Panc1 (cell line): ENCODE measurements around the gene GATA6. TPM values are rescaled to one million over a fixed set of nuclear protein-coding genes. Genes with fewer than 3 reads are reported as not detected.

ENCODE experiments used
- ATAC-seq: fragments of 200-7000 bp; cut with Tn5 transposase; 2 replicates; pipeline ENCODE4 v1.9.1; 2020; ENCODE audit warnings: mild to moderate bottlenecking, moderate library complexity
- BruUV-seq: library from RNA; stranded (reverse); fragments of 400-500 nt; replicated peaks from 2 replicates; lab custom pipeline; 2021; lab: Mats Ljungman, UMichigan
- CTCF ChIA-PET: fragments of 300-600 bp; sonication (Branson Sonifier 250); formaldehyde crosslinking; loops from one replicate; lab custom pipeline; 2022; ENCODE audit warnings: antibody characterized with exemption; lab: Charles Lee
- POLR2A ChIA-PET: fragments of 300-600 bp; sonication (Branson Sonifier 250); formaldehyde crosslinking; loops from one replicate; lab custom pipeline; 2022; ENCODE audit warnings: antibody characterized with exemption; lab: Charles Lee
- DNase-seq: peaks from one replicate; pipeline ENCODE4 v3.0.0-alpha.2; 2010; ENCODE audit warnings: low read depth, low spot score
- H3K27ac ChIP-seq: 2 replicates; pipeline ENCODE4 v1.5.1; 2011; ENCODE audit warnings: mild to moderate bottlenecking, low read length, inconsistent platforms
- H3K27me3 ChIP-seq: fragments of 200-500 bp; sonication (Bioruptor generic); 2 replicates; pipeline ENCODE4 v1.6.0; 2014; ENCODE audit warnings: low read length, inconsistent platforms; ENCODE audit not compliant: control insufficient read depth, insufficient read depth
- H3K36me3 ChIP-seq: fragments of 200-500 bp; sonication (Bioruptor generic); 2 replicates; pipeline ENCODE4 v1.5.1; 2014; ENCODE audit warnings: inconsistent platforms, mild to moderate bottlenecking, low read length, moderate library complexity; ENCODE audit not compliant: control insufficient read depth, insufficient read depth
- H3K4me1 ChIP-seq: 2 replicates; pipeline ENCODE4 v1.5.1; 2011; ENCODE audit warnings: inconsistent platforms, mild to moderate bottlenecking, low read length, moderate library complexity; ENCODE audit not compliant: control insufficient read depth, insufficient read depth
- H3K4me3 ChIP-seq, 2 experiments: 2 replicates each; pipeline ENCODE4 v1.5.1; 2011 to 2012; ENCODE audit warnings: low read depth in 2 of 2, low read length in 2 of 2, mild to moderate bottlenecking in 2 of 2, inconsistent platforms in 1 of 2, moderate library complexity in 1 of 2
- H3K9me3 ChIP-seq: fragments of 200-500 bp; sonication (Bioruptor generic); 2 replicates; pipeline ENCODE4 v1.5.1; 2014; ENCODE audit warnings: low read depth, mild to moderate bottlenecking, inconsistent platforms, low read length, moderate library complexity; ENCODE audit not compliant: control insufficient read depth, insufficient read depth
- POLR2AphosphoS5 ChIP-seq: IDR thresholded peaks from 2 replicates; pipeline ENCODE4 v1.6.1; 2012; ENCODE audit warnings: mild to moderate bottlenecking, low read depth, low read length, moderate library complexity
- SIN3A ChIP-seq: IDR thresholded peaks from 2 replicates; pipeline ENCODE4 v1.6.1; 2012; ENCODE audit warnings: low read depth, mild to moderate bottlenecking, low read length, moderate library complexity, borderline replicate concordance; ENCODE audit not compliant: insufficient read depth
- TCF7L2 ChIP-seq: IDR thresholded peaks from 2 replicates; pipeline ENCODE4 v1.6.1; 2011; ENCODE audit warnings: mild to moderate bottlenecking, low read depth, low read length, inconsistent platforms
- in situ Hi-C: cut with HindIII; loops from 2 replicates; pipeline ENCODE4 v1.10.0; 2016; ENCODE audit warnings: low sequenced_read_pairs, low pct_unique_long_range_greater_than_20kb
- intact Hi-C: fragments of 100-400 bp; cut with micrococcal nuclease; formaldehyde crosslinking; loops from one replicate; pipeline ENCODE4 v1.10.0; 2022; ENCODE audit not compliant: unreplicated experiment
- total RNA-seq: library from RNA; stranded (reverse); gene quantifications from one replicate; pipeline ENCODE4 v1.2.1, GENCODE V29; 2021; ENCODE audit not compliant: unreplicated experiment
- TF ChIP-seq, protein P1 (sequence below): fragments of 450-650 bp; IDR thresholded peaks from 2 replicates; pipeline ENCODE4 v1.5.1; 2017; ENCODE audit warnings: mild to moderate bottlenecking
- TF ChIP-seq, protein P2 (sequence below), 2 experiments: IDR thresholded peaks; 2 replicates each; pipeline ENCODE4 v1.6.1; 2011 to 2012; ENCODE audit warnings: low read depth in 2 of 2, control low read depth in 1 of 2, low read length in 1 of 2, mild to moderate bottlenecking in 1 of 2, moderate library complexity in 1 of 2; ENCODE audit not compliant: insufficient read depth in 1 of 2

The GATA6 gene
- total RNA-seq, 1 experiment from 2014 or later = 0.51 TPM

DNA sequence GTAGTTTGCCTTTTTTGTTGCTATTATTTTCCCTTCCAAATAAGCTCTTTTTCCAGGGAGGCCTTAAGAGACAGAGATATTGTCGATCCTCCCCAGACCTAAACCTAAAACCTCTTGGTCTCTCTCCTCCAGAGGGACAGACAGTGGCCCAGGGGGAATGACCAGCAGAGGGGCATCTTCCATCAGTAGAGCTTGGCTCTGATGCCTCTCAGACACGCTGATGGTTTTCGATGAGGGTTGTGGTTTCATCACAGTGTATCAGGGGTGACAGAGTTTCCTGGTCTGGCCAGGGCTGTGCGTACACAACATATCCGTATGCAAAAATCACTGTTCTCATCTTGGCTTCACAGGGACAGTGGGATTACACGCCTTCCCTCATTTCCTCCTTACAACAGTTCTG, 68.6 kb downstream of the GATA6 start:
- POLR2A ChIA-PET = no interaction called here
- DNase-seq = no peak
- TF ChIP-seq, protein P1, sequence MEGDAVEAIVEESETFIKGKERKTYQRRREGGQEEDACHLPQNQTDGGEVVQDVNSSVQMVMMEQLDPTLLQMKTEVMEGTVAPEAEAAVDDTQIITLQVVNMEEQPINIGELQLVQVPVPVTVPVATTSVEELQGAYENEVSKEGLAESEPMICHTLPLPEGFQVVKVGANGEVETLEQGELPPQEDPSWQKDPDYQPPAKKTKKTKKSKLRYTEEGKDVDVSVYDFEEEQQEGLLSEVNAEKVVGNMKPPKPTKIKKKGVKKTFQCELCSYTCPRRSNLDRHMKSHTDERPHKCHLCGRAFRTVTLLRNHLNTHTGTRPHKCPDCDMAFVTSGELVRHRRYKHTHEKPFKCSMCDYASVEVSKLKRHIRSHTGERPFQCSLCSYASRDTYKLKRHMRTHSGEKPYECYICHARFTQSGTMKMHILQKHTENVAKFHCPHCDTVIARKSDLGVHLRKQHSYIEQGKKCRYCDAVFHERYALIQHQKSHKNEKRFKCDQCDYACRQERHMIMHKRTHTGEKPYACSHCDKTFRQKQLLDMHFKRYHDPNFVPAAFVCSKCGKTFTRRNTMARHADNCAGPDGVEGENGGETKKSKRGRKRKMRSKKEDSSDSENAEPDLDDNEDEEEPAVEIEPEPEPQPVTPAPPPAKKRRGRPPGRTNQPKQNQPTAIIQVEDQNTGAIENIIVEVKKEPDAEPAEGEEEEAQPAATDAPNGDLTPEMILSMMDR = no peak
- TF ChIP-seq TCF7L2 (no peak), POLR2AphosphoS5 (no peak), SIN3A (no peak)
- TF ChIP-seq, protein P2, sequence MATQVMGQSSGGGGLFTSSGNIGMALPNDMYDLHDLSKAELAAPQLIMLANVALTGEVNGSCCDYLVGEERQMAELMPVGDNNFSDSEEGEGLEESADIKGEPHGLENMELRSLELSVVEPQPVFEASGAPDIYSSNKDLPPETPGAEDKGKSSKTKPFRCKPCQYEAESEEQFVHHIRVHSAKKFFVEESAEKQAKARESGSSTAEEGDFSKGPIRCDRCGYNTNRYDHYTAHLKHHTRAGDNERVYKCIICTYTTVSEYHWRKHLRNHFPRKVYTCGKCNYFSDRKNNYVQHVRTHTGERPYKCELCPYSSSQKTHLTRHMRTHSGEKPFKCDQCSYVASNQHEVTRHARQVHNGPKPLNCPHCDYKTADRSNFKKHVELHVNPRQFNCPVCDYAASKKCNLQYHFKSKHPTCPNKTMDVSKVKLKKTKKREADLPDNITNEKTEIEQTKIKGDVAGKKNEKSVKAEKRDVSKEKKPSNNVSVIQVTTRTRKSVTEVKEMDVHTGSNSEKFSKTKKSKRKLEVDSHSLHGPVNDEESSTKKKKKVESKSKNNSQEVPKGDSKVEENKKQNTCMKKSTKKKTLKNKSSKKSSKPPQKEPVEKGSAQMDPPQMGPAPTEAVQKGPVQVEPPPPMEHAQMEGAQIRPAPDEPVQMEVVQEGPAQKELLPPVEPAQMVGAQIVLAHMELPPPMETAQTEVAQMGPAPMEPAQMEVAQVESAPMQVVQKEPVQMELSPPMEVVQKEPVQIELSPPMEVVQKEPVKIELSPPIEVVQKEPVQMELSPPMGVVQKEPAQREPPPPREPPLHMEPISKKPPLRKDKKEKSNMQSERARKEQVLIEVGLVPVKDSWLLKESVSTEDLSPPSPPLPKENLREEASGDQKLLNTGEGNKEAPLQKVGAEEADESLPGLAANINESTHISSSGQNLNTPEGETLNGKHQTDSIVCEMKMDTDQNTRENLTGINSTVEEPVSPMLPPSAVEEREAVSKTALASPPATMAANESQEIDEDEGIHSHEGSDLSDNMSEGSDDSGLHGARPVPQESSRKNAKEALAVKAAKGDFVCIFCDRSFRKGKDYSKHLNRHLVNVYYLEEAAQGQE (IDR thresholded peaks at IDR 0.05; ENCODE audit: insufficient read depth in 1 of 2, low read depth in 2 of 2, low read length in 1 of 2) = no peak
- Histone ChIP-seq H3K27me3 (peaks cover 2% of the 10 kb centered on the region; the same call in 1 of the 2 replicates), H3K4me1 (no peaks in the 10 kb centered on the region), H3K27ac (no peak overlapping the region), H3K36me3 (no peaks in the 10 kb centered on the region), H3K9me3 (no peaks in the 10 kb centered on the region), H3K4me3 (no peak overlapping the region)
- ATAC-seq = no peak
- no TSS peak for BruUV-seq
- in situ Hi-C loops (no loop called here), intact Hi-C loops (no loop called here)
- CTCF ChIA-PET = no interaction called here

DNA sequence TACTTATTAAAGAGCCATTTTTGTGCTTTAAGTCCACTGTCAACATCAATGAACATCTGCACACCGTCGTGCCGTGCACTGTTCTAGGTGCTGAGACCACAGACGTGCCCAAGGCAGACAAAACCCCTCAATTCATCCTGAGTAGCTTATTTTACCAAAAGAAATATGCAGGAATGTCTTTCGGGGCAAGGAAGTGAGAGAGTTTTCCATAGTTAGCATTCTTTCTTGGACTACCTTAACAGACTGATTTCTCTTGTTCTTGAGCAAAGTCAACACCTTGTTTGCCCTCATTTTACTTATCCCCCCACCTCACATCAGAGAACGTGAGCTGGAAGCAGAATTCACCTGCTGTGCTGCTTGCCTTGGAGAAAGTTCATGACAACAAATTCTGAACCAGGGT, 69.3 kb downstream of the GATA6 start:
- no peak overlapping the region for H3K27ac ChIP-seq
- ChIA-PET POLR2A (no interaction called here), CTCF (interaction anchor here (0.6 kb wide), 1 partner anchor 45 kb away, joined by 6 read pairs; no protein-coding TSS in a partner anchor)
- H3K27me3 ChIP-seq = peaks cover 2% of the 10 kb centered on the region; the same call in 1 of the 2 replicates
- H3K9me3 ChIP-seq = no peaks in the 10 kb centered on the region
- H3K36me3 ChIP-seq = no peaks in the 10 kb centered on the region
- no peak overlapping the region for H3K4me3 ChIP-seq
- in situ Hi-C loops (no loop called here), intact Hi-C loops (no loop called here)
- H3K4me1 ChIP-seq = no peaks in the 10 kb centered on the region
- no peak for DNase-seq
- BruUV-seq = no TSS peak
- TF ChIP-seq POLR2AphosphoS5 (no peak), TCF7L2 (no peak), SIN3A (no peak)
- TF ChIP-seq, protein P2 (IDR thresholded peaks at IDR 0.05; ENCODE audit: insufficient read depth in 1 of 2, low read depth in 2 of 2, low read length in 1 of 2) = no peak
- TF ChIP-seq, protein P1 = no peak
- ATAC-seq = no peak
